Measurements from ENCODE around the gene S1PR3.

The S1PR3 gene

DNA sequence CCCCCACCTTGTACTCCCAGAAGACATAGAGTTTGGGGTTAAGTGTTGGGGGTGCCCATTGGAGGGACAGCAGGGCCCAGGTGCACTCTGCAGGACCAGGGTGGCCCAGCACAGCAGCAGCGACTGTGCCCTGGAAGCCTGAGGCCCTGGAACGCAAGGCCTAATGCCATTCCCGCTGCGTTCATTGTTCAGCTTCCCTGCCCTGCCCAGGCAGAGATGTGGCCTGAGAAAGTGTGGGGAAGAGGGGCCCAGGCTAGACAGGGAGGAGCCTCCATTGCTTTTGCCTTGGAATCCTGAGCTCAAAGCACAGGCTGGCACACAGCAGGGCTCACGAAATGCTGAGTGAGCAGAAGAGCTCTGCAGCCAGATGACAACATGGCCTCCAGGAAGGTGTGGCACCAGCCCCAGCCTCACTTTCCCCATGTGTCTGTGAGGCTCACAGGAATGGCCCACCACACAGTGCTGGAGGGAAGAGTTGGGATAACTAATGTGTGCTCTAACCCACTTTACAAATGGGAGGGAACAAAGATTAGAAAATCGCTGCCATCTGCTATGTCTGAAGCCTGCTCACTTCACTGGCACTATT lies 19.4 kb downstream of the S1PR3 start:
- no peak for DNase-seq

DNA sequence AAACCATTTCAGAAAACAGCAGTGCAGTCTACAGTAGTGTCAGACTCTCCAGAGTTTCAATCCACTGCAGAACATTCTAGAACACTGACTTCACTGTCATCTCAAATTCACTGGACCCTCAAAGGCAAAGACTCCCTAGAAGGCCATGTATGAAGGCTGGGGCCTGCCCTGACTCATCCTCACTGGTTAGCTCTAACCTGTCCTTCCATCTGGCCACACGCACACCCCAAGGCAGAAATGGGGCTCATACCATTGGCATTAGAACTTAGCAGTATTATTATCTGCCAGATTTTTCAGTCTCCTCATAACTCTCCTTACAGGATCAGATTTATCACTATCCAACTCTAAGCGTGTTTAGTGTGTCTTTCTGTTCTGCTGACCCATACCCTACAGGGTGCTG lies 20.4 kb downstream of the S1PR3 start:
- DNase-seq, result no peak

DNA sequence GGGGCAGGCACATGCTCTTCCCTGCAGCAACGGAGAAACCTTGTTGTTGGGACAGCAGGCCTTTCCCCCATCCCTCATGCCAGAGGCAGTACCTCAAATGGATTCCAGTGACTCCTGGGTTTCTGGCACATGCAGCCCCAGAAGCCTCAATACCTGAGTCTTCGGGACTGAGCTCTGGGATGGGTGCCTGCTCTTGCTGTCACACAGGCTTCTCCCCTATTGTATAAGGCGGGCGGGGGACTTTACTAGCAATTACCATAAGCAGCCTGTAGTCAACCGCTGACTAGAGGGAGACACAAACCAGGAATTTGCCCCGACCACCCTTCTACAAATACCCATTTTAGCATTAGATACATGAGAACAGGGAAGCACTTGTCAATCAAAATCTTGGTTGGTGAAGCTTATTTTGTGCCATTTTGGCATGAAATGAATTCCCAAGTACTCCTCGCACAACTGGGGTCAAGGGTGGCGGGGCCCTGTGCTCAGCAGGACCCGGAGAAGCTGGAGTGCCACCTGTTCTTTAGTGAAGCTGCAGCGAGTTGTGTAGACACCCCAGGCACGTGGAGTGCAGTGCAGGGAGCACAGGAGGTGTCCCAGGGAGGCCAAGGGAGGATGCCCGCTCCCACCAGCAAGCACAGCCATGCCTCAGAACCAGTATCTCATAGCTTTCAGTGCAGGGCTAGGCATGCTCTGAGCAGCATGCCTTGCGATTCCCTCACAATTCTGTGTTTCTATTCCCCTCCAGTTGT lies 21.2 kb downstream of the S1PR3 start:
- no peak for DNase-seq

- DNase-seq, result no peak
Measured at GRCh38 chr9:89013660-89014059, 22.4 kb downstream of the S1PR3 start.

DNA sequence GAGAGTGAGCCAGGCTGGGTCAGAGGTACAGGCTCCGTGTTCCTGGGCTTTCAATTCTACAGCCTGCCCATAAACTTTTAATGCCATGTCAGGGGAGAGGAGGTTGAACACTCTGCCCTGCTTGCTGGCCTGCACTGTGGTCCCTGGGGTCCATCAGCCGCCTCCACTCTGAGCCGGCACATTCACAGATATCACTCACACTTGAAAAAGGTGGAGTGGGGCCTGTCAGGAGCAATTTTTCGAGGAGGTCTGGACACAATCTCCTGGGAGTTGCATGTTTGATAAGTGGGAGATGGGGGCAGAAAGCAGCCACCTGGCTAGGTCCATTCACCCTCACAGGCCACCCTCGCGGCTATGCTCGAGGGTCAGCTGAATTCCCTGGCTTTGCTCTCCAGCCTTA lies 22.9 kb downstream of the S1PR3 start:
- DNase-seq, result no peak

- DNase-seq, result no peak
Measured at GRCh38 chr9:89015336-89015735, 24.1 kb downstream of the S1PR3 start.

DNA sequence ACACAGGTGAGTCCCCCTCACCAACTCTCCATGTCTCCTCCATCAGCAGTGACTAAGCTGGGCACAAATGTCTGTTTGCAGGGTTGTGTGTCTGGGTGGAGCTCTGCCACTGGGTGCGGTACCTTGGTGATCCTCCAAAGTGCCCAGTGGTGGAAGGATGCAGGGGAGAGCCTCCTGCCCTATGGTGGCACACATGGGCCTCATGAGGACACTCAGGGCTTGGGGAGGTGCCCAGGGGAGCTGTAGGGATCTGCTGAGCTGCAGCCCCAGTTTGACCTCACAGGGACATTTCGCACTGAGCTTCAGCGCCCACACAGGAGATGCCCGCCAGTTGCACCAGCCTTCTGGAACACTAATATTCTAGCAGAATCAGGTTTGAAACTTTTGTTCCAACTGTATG lies 29.5 kb downstream of the S1PR3 start:
- no peak for DNase-seq

DNA sequence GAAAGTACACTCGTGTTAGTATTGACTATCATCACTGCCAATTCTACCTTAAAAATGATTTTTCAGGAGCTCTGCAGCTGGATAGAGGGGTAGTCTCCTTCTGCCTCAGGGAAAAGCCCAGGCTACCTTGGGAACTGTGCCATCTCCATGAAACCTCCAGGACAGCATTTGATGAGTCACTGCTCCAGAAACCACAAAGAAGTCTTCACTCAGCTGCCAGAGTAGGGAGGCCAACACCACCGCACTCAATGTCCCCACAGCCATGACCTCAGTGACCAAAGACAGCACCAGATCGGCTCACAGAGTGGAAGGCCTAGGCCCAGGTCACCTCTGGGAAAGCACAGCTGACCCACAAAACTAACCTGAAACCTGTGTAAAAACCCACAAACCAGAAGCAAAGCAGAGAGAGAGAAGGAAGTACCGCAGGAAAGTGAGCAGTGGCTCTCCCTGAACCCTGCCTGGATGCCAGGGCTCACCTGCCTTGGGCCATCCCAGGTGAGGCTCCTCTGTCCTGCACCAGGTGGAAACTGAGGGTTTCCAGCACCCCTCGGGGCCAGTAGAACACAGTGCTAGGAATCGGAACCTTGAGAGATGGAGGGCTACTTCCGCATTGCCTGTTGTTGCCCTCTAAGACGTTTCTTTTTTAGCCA lies 30.0 kb downstream of the S1PR3 start:
- no peak for DNase-seq

- DNase-seq, result no peak
Measured at GRCh38 chr9:89022001-89022759, 30.9 kb downstream of the S1PR3 start.

GRCh38 chr9:89022902-89023301 lies 31.6 kb downstream of the S1PR3 start:
- DNase-seq, result no peak

DNA sequence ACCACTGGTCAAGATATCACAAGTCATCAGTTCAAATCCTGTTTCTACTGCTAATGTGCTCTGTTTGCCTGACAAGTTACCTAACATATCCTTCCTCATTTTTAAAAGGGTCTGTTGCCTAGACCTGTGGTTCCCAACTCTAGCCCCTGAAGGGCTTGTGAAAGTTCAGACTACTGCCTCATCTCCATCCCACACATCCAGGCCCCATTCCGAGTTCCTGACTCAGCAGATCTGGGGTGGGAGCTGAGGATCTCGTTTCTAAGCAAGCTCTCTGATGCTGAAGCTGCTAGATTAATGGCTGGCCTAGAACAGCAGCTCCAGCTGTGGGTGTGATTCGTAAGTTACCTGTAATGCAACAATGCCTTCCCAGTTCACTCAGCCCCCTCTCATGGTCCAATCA lies 32.5 kb downstream of the S1PR3 start:
- DNase-seq, result no peak

DNA sequence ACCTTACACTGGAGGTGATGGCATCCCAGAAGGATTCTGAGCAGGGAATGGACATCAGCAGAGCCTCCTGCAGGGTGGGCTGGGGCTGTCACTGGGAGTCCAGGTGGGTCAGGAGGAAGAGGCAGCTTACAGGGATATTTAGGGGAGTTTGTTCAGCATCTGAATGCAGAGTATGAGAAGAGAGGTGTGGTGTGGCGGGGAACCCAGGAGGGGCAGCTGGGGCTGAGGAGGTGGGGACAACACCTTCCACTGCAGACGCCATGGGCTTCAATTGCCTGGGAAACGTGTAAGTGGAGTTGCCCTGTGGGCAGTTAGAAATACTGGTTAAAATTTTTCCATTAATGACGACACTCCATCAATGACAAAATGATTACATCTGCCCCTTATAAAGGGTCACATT lies 33.5 kb downstream of the S1PR3 start:
- no peak for DNase-seq

DNA sequence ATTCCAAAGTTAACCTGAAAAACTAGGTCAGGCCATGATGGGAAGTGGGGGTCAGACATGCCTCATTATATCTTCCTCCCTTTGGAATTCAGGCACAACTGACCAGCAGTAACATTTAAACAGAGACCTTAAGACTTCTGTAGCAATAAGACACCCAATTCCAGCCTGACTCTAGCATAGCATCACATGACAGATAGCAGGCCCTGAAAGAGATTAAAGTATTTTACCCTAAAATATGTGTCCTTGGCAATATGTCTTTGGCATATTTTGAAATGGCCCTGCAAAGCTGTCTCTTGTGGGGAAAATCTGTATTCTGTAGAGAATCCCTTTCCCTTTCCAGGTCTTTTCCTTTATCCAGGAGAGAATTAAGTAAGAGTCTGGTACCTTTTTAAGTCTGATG lies 34.3 kb downstream of the S1PR3 start:
- no peak for DNase-seq

DNA sequence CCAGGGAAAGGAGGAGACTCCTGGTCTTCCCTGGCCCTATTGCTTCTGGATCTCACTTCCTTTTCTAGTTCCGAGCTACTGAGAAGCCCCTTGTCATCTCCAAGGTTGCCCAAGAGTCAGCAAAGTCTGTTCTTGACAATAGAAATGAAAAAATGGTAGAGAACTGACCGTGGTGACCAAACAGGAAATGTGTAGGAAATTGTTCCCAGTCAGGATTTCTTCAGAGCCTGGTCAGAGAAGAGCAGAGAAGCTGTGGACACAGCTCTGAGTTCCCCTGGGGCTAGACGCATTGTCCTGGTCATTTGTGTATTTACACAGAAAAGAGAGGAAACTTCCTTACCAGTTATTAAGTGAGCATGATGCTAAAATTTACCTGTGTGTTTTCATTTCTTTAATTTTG lies 35.6 kb downstream of the S1PR3 start:
- no peak for DNase-seq

DNA sequence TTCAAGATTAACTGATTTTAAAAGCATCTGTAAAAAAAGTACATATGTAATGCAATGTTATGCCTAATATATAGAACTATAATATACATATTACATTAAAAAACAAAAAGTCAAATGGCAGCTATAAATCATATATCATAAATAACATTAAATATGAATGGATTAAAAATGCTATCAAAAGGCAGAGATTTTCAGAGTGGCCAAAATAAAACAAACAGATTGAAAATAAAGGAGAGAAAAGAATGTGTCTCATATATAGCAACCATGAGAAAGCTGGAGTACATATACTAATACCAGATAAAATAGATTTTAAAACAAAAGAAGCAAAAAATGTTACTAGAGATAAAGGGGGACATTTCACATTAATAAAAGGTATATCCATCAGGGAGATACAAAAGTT lies 38.5 kb downstream of the S1PR3 start:
- DNase-seq, result no peak

GRCh38 chr9:89032173-89032572 lies 40.9 kb downstream of the S1PR3 start:
- DNase-seq, result no peak

DNA sequence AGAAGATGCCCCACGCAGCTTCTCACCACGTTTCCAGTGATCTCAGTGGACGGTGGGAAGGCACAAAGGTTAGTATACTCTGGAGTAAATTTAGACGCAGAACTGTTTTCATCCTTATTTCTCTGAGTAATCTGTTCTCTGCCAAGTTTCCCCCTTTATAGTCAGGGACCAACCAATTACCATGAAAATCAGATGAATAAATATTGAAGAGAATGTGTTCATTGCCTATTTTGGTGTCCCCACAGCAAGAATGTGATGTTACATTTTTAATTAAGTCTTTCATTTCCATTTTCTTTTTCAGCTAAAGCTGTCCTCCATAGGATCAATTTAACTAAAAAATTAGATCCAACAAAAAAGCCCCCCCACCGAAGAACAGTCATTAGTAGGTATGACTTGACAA lies 41.4 kb downstream of the S1PR3 start:
- no peak for DNase-seq

DNA sequence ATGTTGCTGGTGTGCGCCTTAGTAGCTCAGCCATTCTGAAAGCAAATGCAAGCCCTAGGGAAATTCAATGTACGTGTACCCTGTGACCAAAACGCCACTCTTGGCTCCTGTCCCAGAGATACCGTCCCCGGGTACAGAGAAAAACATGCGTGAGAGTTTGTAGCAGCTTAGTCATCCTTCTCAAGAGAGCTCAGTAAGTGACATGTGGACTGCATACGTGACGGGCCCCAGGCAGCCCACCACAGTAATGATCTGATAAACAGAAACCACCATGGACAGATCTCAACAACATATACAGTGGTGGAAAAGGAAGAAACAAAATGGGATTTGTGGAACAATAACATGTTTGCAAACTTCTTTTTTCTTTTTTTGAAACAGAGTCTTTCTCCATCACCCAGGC lies 45.1 kb downstream of the S1PR3 start:
- DNase-seq, result no peak

- no peak for DNase-seq
Measured at GRCh38 chr9:89036891-89037290, 45.6 kb downstream of the S1PR3 start.

DNA sequence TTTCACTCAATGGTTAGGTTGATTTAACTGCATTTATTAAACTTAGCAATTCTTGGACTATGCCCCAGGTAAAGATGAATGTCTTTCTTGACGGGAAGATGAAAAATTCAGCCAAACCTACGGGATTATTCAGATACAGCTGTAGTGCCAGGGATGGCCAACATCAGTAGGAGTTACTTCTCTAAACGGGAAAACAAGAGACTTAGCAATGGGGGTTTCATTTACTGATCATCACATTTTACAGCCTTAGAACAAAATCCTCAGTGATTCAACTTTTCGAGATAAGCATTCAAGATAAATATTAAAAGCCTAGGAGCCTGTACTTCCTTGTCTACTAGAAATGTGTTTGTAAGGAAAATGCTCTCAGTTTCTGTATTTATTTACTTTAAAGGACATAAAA lies 46.1 kb downstream of the S1PR3 start:
- DNase-seq, result no peak

- DNase-seq, result no peak
Measured at GRCh38 chr9:89037891-89038290, 46.6 kb downstream of the S1PR3 start.

- DNase-seq, result peak; percentile 52 to 89
Measured at GRCh38 chr9:89038382-89039103, 47.3 kb downstream of the S1PR3 start.

- DNase-seq, result no peak
Measured at GRCh38 chr9:89039104-89039465, 47.8 kb downstream of the S1PR3 start.
